GM12872 (cell line): ENCODE data around the gene GRAMD4.

Source experiments
- CTCF ChIP-seq: IDR thresholded peaks from 3 replicates; pipeline ENCODE4 v1.5.1; 2011; ENCODE audit warnings: low read depth, mild to moderate bottlenecking, low read length, moderate library complexity; ENCODE audit not compliant: insufficient read depth

GRAMD4 gene

GRCh38 chr22:46652081-46652846 lies 32.1 kb downstream of the GRAMD4 start:
- no peak for TF ChIP-seq CTCF

DNA sequence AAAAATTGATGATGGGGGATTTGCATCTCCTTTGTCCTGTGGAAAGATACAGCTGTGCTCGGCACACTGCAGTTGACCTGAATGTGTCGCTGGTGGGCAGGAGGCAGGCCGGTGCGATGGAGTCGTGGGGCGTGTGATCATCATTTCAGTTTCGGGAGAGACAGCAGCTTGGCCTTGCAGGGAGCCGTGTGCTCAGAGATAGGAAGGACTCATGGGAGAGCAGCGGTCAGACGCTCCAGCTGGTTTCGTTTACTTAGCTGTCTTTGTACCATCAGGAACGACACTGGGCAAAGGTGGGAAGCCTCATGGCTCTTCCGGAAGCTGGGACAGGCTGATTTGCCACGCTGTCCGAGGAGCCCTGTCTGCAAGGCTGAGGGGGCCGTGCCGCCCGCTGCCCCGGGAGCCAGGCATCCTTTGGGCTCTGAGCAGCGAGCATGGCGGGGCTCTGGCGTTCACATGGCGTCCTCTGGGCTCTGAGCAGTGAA lies 32.7 kb downstream of the GRAMD4 start:
- TF ChIP-seq CTCF: no peak

GRCh38 chr22:46653596-46653995 lies 33.4 kb downstream of the GRAMD4 start:
- TF ChIP-seq CTCF: no peak

DNA sequence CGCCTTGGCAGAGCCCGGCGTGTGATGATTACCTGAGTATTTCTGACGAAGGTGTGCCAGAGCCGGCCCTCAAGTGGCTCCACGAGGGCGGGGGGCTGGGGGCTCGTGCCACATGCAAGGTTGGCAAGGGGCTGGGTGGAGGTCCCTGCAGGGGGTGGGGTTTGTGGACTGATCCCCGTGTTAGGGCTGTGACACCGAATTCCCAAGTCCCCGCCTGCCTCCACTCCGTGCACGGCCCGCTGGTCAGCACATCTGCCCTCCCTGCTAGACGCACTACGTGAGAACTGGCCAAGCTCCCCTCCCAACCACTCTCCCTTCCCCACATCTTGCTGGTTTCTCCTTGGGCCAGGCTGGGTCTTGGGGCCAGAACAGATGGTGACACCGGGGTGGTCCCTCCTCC lies 34.2 kb downstream of the GRAMD4 start:
- no peak for TF ChIP-seq CTCF

DNA sequence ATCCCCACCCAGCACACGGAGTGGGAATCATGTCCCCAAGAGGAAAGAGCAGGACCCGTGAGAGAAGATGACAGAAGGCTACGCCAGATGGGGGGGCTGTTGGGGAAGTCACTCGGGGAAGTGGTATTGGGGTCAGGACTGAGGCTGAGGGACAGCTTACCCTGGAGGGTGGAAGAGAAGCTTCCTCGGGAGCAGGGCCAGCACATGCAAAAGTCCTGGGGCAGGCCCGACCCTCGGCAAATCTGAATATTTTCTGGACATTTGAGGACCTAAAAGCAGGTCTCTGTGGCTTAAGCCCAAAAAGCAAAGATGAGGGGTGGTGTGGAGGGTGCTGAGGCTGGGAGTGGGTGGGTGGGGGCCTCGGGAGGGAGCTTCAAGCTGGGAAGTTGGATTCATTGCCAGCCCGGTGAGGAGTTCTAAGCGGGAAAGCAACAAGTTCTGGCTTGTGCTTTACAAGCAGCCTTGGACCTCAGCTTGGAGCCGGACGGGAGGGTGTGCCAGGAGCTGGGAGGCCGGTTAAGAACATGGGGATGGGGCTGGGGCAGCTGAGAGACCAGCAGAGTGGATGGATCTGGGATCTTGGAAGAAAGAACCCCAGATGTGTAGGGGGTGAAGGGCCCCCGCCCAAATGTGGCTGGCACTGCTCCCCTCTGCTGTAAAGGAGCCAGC lies 34.9 kb downstream of the GRAMD4 start:
- no peak for TF ChIP-seq CTCF

DNA sequence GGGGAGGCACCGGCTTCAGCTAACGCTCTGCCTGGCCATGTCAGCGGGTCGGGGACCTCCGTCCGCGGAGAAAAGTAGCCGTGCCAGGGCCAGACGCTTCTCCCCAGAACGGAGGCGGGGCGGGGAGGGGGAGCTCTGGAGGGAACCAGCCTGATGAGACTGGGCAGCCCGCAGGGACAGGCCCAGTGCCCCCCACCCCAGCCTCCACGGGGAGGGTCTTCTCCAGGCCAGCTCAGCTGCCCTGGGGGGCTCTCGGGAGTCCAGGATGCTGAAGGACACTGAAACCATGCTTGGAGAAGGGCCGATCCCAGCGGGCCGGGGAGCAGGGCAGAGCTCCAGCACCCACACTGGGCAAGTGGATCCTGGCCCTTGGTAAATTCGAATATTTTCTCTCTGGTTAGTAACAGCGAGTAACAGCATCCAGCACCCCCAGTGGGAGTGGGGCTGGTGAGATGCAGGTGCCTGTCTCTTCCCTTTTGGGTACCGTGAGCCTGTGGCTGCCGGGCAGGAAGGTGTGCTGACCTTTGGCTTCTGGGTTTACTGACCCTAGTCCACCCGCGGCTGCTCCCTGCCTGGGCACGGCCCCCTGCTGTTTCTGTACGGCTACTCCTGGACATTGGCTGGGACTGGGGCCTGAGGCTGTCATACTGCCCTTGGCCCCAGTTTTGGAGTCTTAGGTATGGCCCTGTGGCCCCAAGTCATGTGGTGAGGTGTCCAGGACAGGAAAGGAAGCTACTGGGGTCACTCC lies 35.8 kb downstream of the GRAMD4 start:
- no peak for TF ChIP-seq CTCF
